Neural progenitor cell (in vitro differentiated cells): Measurements from ENCODE around the gene PRDM11. TPM values are rescaled to one million over a fixed set of nuclear protein-coding genes. Genes with fewer than 3 reads are reported as not detected.

Source experiments
- DNase-seq: peaks from one replicate; pipeline ENCODE4 v3.0.0-alpha.2; 2016; ENCODE audit warnings: low spot score
- H2AFZ ChIP-seq: fragments of 200-600 bp; sonication (generic); replicated peaks from 2 replicates; pipeline ENCODE4 v1.6.1; 2016; ENCODE audit warnings: antibody characterized with exemption
- H3F3A ChIP-seq: fragments of 200-600 bp; sonication (generic); 2 replicates; pipeline ENCODE4 v1.6.1; 2016; ENCODE audit warnings: antibody characterized with exemption, low read depth
- H3K27ac ChIP-seq: fragments of 200-600 bp; sonication (generic); 2 replicates; pipeline ENCODE4 v1.5.1; 2016; ENCODE audit warnings: mild to moderate bottlenecking
- H3K27me3 ChIP-seq: fragments of 200-600 bp; sonication (generic); 2 replicates; pipeline ENCODE4 v1.6.1; 2016; ENCODE audit warnings: mild to moderate bottlenecking, moderate library complexity
- H3K36me3 ChIP-seq: fragments of 200-600 bp; sonication (generic); 2 replicates; pipeline ENCODE4 v1.5.1; 2016
- H3K4me1 ChIP-seq: fragments of 200-600 bp; sonication (generic); 2 replicates; pipeline ENCODE4 v1.6.1; 2016; ENCODE audit warnings: mixed run types
- H3K4me2 ChIP-seq: fragments of 200-600 bp; sonication (generic); 2 replicates; pipeline ENCODE4 v1.6.1; 2016
- H3K4me3 ChIP-seq: fragments of 200-600 bp; sonication (generic); 2 replicates; pipeline ENCODE4 v1.5.1; 2016
- H3K79me2 ChIP-seq: fragments of 200-600 bp; sonication (generic); 2 replicates; pipeline ENCODE4 v1.6.1; 2016; ENCODE audit warnings: low read depth
- H3K9ac ChIP-seq: fragments of 200-600 bp; sonication (generic); 2 replicates; pipeline ENCODE4 v1.6.1; 2016
- H3K9me3 ChIP-seq: fragments of 200-600 bp; sonication (generic); 2 replicates; pipeline ENCODE4 v1.5.1; 2016; ENCODE audit warnings: low read depth
- H4K20me1 ChIP-seq: fragments of 200-600 bp; sonication (generic); 2 replicates; pipeline ENCODE4 v1.6.1; 2016; ENCODE audit warnings: low read depth
- H3K27ac Mint-ChIP-seq: 3 replicates; pipeline ENCODE4 v1.8.0; 2021; ENCODE audit warnings: mixed read lengths
- H3K27me3 Mint-ChIP-seq: 2 replicates; pipeline ENCODE4 v1.8.0; 2022; ENCODE audit warnings: low read depth, mild to moderate bottlenecking, inconsistent platforms, moderate library complexity, mixed read lengths; ENCODE audit not compliant: insufficient read depth
- H3K36me3 Mint-ChIP-seq: 3 replicates; pipeline ENCODE4 v1.8.0; 2021; ENCODE audit warnings: mixed read lengths
- H3K4me1 Mint-ChIP-seq: 3 replicates; pipeline ENCODE4 v1.8.0; 2021; ENCODE audit warnings: mixed read lengths
- H3K4me3 Mint-ChIP-seq: 3 replicates; pipeline ENCODE4 v1.8.0; 2021; ENCODE audit warnings: mild to moderate bottlenecking, moderate library complexity, mixed read lengths
- H3K9me3 Mint-ChIP-seq: 3 replicates; pipeline ENCODE4 v1.8.0; 2020; ENCODE audit warnings: mixed read lengths
- CTCF ChIP-seq: fragments of 200-600 bp; sonication (generic); IDR thresholded peaks from 2 replicates; pipeline ENCODE4 v1.5.1; 2017; ENCODE audit warnings: antibody characterized with exemption, mild to moderate bottlenecking
- EZH2 ChIP-seq: fragments of 200-600 bp; sonication (generic); IDR thresholded peaks from 2 replicates; pipeline ENCODE4 v1.6.1; 2017; ENCODE audit warnings: antibody characterized with exemption, mild to moderate bottlenecking, moderate library complexity
- EZH2phosphoT487 ChIP-seq: fragments of 200-600 bp; sonication (generic); IDR thresholded peaks from 2 replicates; pipeline ENCODE4 v1.6.1; 2017; ENCODE audit warnings: antibody characterized with exemption
- total RNA-seq: library from RNA; depleted of rRNA; stranded (reverse); fragments of >200 nt; gene quantifications from 2 replicates; pipeline ENCODE4 v1.2.3, GENCODE V29; 2015; ENCODE audit warnings: low replicate concordance

Gene PRDM11
- total RNA-seq, 1 donor from 2014 or later: 1.8 TPM

- H2AFZ ChIP-seq: no peak overlapping the region
- peaks cover 4% of the 10 kb centered on the region for H3K4me1 Mint-ChIP-seq
- H3K79me2 ChIP-seq: no peaks in the 10 kb centered on the region
- no peaks in the 10 kb centered on the region for H3K9me3 ChIP-seq
- no peak overlapping the region for H3K4me3 Mint-ChIP-seq
- no peak for TF ChIP-seq EZH2
- TF ChIP-seq CTCF: no peak
- TF ChIP-seq EZH2phosphoT487: no peak
- H3K27me3 Mint-ChIP-seq: peaks cover 5% of the 10 kb centered on the region
- H3K4me3 ChIP-seq: no peak overlapping the region
- H3K4me2 ChIP-seq: no peak overlapping the region
- no peak overlapping the region for H3K9ac ChIP-seq
- no peaks in the 10 kb centered on the region for H4K20me1 ChIP-seq
- DNase-seq: no peak
- no peak overlapping the region for H3K27ac ChIP-seq
- no peaks in the 10 kb centered on the region for H3K36me3 ChIP-seq
- H3F3A ChIP-seq: no peaks in the 10 kb centered on the region
- no peak overlapping the region for H3K27ac Mint-ChIP-seq
- no peaks in the 10 kb centered on the region for H3K9me3 Mint-ChIP-seq
- peaks cover 6% of the 10 kb centered on the region for H3K27me3 ChIP-seq
- H3K4me1 ChIP-seq: peaks cover 5% of the 10 kb centered on the region
- no peaks in the 10 kb centered on the region for H3K36me3 Mint-ChIP-seq
Observed at GRCh38 chr11:45272701-45273100, 126.3 kb downstream of the PRDM11 start.

- Histone ChIP-seq H3K27me3 (peaks cover 6% of the 10 kb centered on the region), H2AFZ (no peak overlapping the region), H3K4me1 (no peaks in the 10 kb centered on the region), H3F3A (no peaks in the 10 kb centered on the region), H4K20me1 (no peaks in the 10 kb centered on the region), H3K79me2 (no peaks in the 10 kb centered on the region), H3K9ac (no peak overlapping the region), H3K36me3 (no peaks in the 10 kb centered on the region), H3K9me3 (no peaks in the 10 kb centered on the region), H3K4me3 (no peak overlapping the region), H3K4me2 (no peak overlapping the region), H3K27ac (no peak overlapping the region)
- peaks cover 5% of the 10 kb centered on the region for H3K27me3 Mint-ChIP-seq
- no peak for DNase-seq
- H3K36me3 Mint-ChIP-seq: no peaks in the 10 kb centered on the region
- H3K27ac Mint-ChIP-seq: no peak overlapping the region
- TF ChIP-seq EZH2: no peak
- TF ChIP-seq EZH2phosphoT487: no peak
- TF ChIP-seq CTCF: no peak
- peaks cover 3% of the 10 kb centered on the region for H3K4me1 Mint-ChIP-seq
- H3K9me3 Mint-ChIP-seq: no peaks in the 10 kb centered on the region
- no peak overlapping the region for H3K4me3 Mint-ChIP-seq
Observed at GRCh38 chr11:45273509-45273908, 127.1 kb downstream of the PRDM11 start.

GRCh38 chr11:45274206-45274605 lies 127.8 kb downstream of the PRDM11 start:
- Mint-ChIP-seq H3K9me3 (no peaks in the 10 kb centered on the region), H3K27ac (no peak overlapping the region), H3K36me3 (no peaks in the 10 kb centered on the region), H3K4me3 (no peak overlapping the region), H3K27me3 (peaks cover 5% of the 10 kb centered on the region), H3K4me1 (peaks cover 6% of the 10 kb centered on the region)
- Histone ChIP-seq H3F3A (no peaks in the 10 kb centered on the region), H4K20me1 (no peaks in the 10 kb centered on the region), H3K4me1 (no peaks in the 10 kb centered on the region), H3K27me3 (peaks cover 6% of the 10 kb centered on the region), H3K27ac (no peak overlapping the region), H3K79me2 (no peaks in the 10 kb centered on the region), H3K9ac (no peak overlapping the region), H3K9me3 (no peaks in the 10 kb centered on the region), H2AFZ (no peak overlapping the region), H3K4me2 (no peak overlapping the region), H3K36me3 (no peaks in the 10 kb centered on the region), H3K4me3 (no peak overlapping the region)
- TF ChIP-seq EZH2phosphoT487 (no peak), EZH2 (no peak), CTCF (no peak)
- DNase-seq: no peak
